Nephron progenitor cell (in vitro differentiated cells): ENCODE measurements around the gene ALK.

Experiments
- DNase-seq: peaks from one replicate; pipeline ENCODE4 v3.0.0; 2021
- H3K27ac Mint-ChIP-seq: 2 replicates; pipeline ENCODE4 v1.8.0; 2021; ENCODE audit warnings: mild to moderate bottlenecking, moderate library complexity, mixed read lengths
- H3K27me3 Mint-ChIP-seq: 2 replicates; pipeline ENCODE4 v1.8.0; 2021; ENCODE audit warnings: mild to moderate bottlenecking, low read depth, mixed read lengths; ENCODE audit not compliant: poor library complexity
- H3K36me3 Mint-ChIP-seq: 2 replicates; pipeline ENCODE4 v1.8.0; 2021; ENCODE audit warnings: low read depth, mixed read lengths
- H3K4me1 Mint-ChIP-seq: 2 replicates; pipeline ENCODE4 v1.8.0; 2021; ENCODE audit warnings: mixed read lengths
- H3K4me3 Mint-ChIP-seq: 2 replicates; pipeline ENCODE4 v1.8.0; 2021; ENCODE audit warnings: mild to moderate bottlenecking, moderate library complexity, mixed read lengths
- H3K9me3 Mint-ChIP-seq: 2 replicates; pipeline ENCODE4 v1.8.0; 2021; ENCODE audit warnings: mild to moderate bottlenecking, moderate library complexity, mixed read lengths
- TF ChIP-seq, protein P1 (sequence below): fragments of 200-600 bp; sonication (generic); IDR thresholded peaks from 2 replicates; pipeline ENCODE4 v1.5.0; 2021; ENCODE audit warnings: antibody characterized with exemption

The ALK gene

DNA sequence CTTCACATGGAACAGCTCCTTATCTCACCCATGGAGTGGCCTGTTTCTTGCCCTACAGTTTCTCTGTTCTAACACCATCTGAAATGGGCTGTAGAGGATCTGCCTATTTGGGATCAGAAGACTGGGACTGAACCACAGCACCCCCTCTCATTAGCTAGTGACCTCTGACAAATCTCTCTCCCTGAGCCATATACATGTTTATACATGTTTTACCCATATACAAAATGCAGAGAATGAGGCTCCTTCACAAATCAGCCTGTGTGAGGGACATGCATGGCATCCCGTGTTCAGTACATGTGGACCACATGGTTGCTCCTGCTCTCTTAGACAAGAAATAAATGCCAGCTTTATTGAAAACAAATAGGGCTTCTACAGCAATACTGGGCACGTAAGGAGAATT, 282.7 kb downstream of the ALK start:
- H3K4me3 Mint-ChIP-seq: no peak overlapping the region
- TF ChIP-seq, protein P1, sequence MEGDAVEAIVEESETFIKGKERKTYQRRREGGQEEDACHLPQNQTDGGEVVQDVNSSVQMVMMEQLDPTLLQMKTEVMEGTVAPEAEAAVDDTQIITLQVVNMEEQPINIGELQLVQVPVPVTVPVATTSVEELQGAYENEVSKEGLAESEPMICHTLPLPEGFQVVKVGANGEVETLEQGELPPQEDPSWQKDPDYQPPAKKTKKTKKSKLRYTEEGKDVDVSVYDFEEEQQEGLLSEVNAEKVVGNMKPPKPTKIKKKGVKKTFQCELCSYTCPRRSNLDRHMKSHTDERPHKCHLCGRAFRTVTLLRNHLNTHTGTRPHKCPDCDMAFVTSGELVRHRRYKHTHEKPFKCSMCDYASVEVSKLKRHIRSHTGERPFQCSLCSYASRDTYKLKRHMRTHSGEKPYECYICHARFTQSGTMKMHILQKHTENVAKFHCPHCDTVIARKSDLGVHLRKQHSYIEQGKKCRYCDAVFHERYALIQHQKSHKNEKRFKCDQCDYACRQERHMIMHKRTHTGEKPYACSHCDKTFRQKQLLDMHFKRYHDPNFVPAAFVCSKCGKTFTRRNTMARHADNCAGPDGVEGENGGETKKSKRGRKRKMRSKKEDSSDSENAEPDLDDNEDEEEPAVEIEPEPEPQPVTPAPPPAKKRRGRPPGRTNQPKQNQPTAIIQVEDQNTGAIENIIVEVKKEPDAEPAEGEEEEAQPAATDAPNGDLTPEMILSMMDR: no peak
- H3K9me3 Mint-ChIP-seq: peaks cover 4% of the 10 kb centered on the region
- H3K36me3 Mint-ChIP-seq: no peaks in the 10 kb centered on the region
- peaks cover 19% of the 10 kb centered on the region for H3K27me3 Mint-ChIP-seq
- H3K27ac Mint-ChIP-seq: no peak overlapping the region
- no peak for DNase-seq
- peaks cover 8% of the 10 kb centered on the region for H3K4me1 Mint-ChIP-seq

DNA sequence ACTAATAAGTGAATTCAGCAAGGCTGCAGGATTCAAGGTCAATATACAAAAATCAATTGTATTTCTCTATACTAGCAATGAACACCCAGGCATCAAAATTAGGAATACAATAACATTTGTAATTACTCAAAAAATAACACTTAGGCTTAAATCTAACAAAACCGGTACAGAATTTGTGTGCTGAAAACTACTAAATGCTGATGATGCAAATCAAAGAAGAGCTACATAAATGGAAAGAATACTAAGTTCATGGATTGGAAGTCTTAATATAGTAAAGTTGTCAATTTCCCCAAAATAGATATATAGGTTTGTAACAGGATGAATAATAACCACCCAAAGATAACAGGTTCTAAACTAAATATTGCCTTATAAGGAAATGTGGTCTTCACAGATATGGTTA, 286.5 kb downstream of the ALK start:
- TF ChIP-seq, protein P1: no peak
- Mint-ChIP-seq H3K27me3 (peaks cover 15% of the 10 kb centered on the region), H3K4me3 (no peak overlapping the region), H3K4me1 (no peaks in the 10 kb centered on the region), H3K27ac (no peak overlapping the region), H3K9me3 (peaks cover 4% of the 10 kb centered on the region), H3K36me3 (no peaks in the 10 kb centered on the region)
- DNase-seq: no peak

DNA sequence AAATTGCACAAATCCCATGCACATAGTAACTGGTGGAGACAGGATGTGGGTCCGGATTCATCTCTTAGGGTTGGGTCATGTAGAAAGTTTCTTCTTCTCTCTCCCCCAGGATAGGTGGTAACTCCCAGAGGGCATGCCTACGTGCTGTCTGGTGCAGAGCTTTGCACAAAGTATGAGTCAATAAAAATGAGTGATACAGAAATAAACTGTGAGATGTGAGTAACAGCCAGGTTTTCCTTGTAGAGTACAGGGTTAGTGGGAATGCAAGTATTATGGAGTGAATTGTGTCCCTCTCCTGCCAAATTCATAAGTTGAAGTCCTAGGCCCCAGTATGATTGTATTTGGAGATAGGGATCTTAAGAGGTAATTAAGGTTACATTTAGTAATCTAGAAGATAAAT, 289.4 kb downstream of the ALK start:
- no peaks in the 10 kb centered on the region for H3K36me3 Mint-ChIP-seq
- DNase-seq: no peak
- peaks cover 9% of the 10 kb centered on the region for H3K4me1 Mint-ChIP-seq
- H3K27me3 Mint-ChIP-seq: peaks cover 8% of the 10 kb centered on the region
- no peak overlapping the region for H3K4me3 Mint-ChIP-seq
- H3K9me3 Mint-ChIP-seq: peaks cover 4% of the 10 kb centered on the region
- TF ChIP-seq, protein P1: no peak
- H3K27ac Mint-ChIP-seq: no peak overlapping the region

DNA sequence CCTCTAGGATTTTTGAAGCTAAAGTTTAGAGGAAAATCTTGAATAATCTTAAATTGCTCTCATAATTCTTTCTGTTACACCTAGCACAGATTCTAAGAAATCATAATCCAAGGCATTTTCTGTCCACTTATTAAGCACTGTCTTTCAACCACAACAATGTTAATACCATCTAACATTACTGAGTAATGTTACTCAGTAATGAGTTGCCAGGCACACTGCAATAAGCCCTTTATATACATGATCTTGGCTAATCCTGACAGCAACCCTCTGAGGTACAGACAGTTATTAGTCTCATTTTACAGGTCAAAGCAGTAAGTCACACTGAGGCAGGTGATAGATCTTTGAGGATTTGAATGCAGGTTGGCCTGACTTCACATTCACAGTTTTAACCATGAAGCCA, 291.9 kb downstream of the ALK start:
- H3K9me3 Mint-ChIP-seq: no peaks in the 10 kb centered on the region
- peaks cover 17% of the 10 kb centered on the region for H3K27me3 Mint-ChIP-seq
- H3K36me3 Mint-ChIP-seq: no peaks in the 10 kb centered on the region
- no peak for DNase-seq
- TF ChIP-seq, protein P1: no peak
- no peak overlapping the region for H3K27ac Mint-ChIP-seq
- no peak overlapping the region for H3K4me3 Mint-ChIP-seq
- H3K4me1 Mint-ChIP-seq: peaks cover 9% of the 10 kb centered on the region

DNA sequence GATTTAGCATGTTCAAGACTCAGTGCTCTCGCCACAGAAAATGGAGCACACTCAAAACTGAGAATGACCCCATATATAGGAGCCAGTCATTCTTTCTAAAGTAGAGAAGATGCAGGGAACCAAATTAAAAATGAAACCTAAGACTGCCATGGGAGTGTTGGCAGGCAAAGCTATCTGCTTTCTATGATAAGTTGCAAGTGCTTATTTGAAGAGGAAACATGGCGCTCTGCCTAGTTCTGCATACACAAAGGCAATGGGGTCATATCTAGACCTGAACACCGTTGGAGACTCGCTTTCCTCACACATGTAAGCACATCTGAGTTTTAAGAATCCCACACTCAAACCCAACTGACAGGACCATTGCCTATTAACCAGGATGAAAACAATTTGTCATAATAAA, 292.5 kb downstream of the ALK start:
- Mint-ChIP-seq H3K4me1 (peaks cover 9% of the 10 kb centered on the region), H3K36me3 (no peaks in the 10 kb centered on the region), H3K4me3 (no peak overlapping the region), H3K27me3 (peaks cover 17% of the 10 kb centered on the region), H3K27ac (no peak overlapping the region), H3K9me3 (no peaks in the 10 kb centered on the region)
- no peak for DNase-seq
- TF ChIP-seq, protein P1: no peak

DNA sequence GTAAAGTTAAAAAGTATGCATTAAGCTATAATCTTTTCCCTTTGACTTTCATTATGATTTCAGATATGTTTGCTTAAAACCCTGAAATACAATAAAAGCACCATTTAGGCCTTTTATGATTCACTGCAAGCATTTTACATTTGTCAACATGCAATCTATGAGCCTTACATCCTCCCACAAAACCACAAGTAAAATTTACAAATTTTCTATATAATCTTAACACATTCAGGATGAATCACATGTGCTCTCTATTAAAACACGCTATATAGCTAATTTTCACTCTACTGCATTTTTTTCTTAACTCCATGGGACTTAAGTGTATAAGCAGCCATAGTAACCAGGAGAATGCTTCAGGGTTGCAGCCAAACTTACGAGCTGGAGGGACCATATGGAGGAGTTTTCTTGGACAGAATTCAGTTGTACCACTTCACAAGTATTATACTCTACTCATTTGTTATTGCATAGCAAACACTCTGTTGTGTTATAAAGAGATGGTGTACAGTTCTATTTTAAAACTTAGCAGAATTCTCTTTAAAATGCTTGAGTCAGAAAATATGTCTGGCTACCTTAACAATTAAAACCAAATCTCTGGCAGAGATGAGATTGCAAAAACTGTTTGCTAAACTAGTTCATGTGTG, 293.2 kb downstream of the ALK start:
- Mint-ChIP-seq H3K27ac (no peak overlapping the region), H3K4me1 (peaks cover 9% of the 10 kb centered on the region), H3K27me3 (peaks cover 16% of the 10 kb centered on the region), H3K4me3 (no peak overlapping the region), H3K9me3 (no peaks in the 10 kb centered on the region), H3K36me3 (no peaks in the 10 kb centered on the region)
- TF ChIP-seq, protein P1: no peak
- DNase-seq: no peak
